HG03565 (cell line): ENCODE measurements around the gene APLP2.
"Not testable (repeated sequence)": the region's sequence is repeated elsewhere in the genome, so short reads cannot be mapped to it uniquely, and the experiment has no call there.

Experiments
- ATAC-seq: cut with Tn5 transposase; IDR thresholded peaks from one replicate; pipeline ENCODE4 v1.9.1; 2021; ENCODE audit warnings: mild to moderate bottlenecking, moderate library complexity; ENCODE audit not compliant: unreplicated experiment

APLP2 gene

GRCh38 chr11:130088919-130089673 lies 19.4 kb downstream of the APLP2 start:
- no peak for ATAC-seq

GRCh38 chr11:130089674-130090073 lies 20.0 kb downstream of the APLP2 start:
- ATAC-seq, result no peak

- not testable (repeated sequence) for ATAC-seq
These were observed 20.8 kb downstream of the APLP2 start for GRCh38 chr11:130090517-130090916.

GRCh38 chr11:130091169-130091568 lies 21.5 kb downstream of the APLP2 start:
- ATAC-seq, result not testable (repeated sequence)

GRCh38 chr11:130092661-130093060 lies 23.0 kb downstream of the APLP2 start:
- ATAC-seq, result no peak

GRCh38 chr11:130094614-130095013 lies 24.9 kb downstream of the APLP2 start:
- no peak for ATAC-seq

GRCh38 chr11:130095326-130095725 lies 25.6 kb downstream of the APLP2 start:
- ATAC-seq, result no peak

- no peak for ATAC-seq
These were observed 26.3 kb downstream of the APLP2 start for GRCh38 chr11:130096042-130096441.

GRCh38 chr11:130096823-130097222 lies 27.1 kb downstream of the APLP2 start:
- ATAC-seq, result no peak

GRCh38 chr11:130097285-130097684 lies 27.6 kb downstream of the APLP2 start:
- ATAC-seq, result no peak

- no peak for ATAC-seq
These were observed 29.7 kb downstream of the APLP2 start for GRCh38 chr11:130099356-130099755.

GRCh38 chr11:130100381-130101095 lies 30.8 kb downstream of the APLP2 start:
- no peak for ATAC-seq

- ATAC-seq, result no peak
These were observed 32.0 kb downstream of the APLP2 start for GRCh38 chr11:130101661-130102060.

GRCh38 chr11:130102301-130103249 lies 32.9 kb downstream of the APLP2 start:
- no peak for ATAC-seq

- ATAC-seq, result no peak
These were observed 33.7 kb downstream of the APLP2 start for GRCh38 chr11:130103296-130103814.

GRCh38 chr11:130106381-130106780 lies 36.7 kb downstream of the APLP2 start:
- ATAC-seq, result no peak

- not testable (repeated sequence) for ATAC-seq
These were observed 39.0 kb downstream of the APLP2 start for GRCh38 chr11:130108671-130109070.

GRCh38 chr11:130109386-130109785 lies 39.7 kb downstream of the APLP2 start:
- ATAC-seq, result no peak

- no peak for ATAC-seq
These were observed 40.8 kb downstream of the APLP2 start for GRCh38 chr11:130110339-130111108.
